TTC549 (cell line): ENCODE measurements around the gene NT5DC2.
"Not testable (repeated sequence)": the region's sequence is repeated elsewhere in the genome, so short reads cannot be mapped to it uniquely, and the experiment has no call there.

ENCODE experiments used
- FAIRE-seq: peaks from 2 replicates; lab custom pipeline; 2012; peaks lifted over from hg19 to GRCh38; lab: Jason Lieb, UNC

NT5DC2 gene

GRCh38 chr3:52537165-52537620 is 3.5 kb upstream of the NT5DC2 start:
- FAIRE-seq, result no peak

DNA sequence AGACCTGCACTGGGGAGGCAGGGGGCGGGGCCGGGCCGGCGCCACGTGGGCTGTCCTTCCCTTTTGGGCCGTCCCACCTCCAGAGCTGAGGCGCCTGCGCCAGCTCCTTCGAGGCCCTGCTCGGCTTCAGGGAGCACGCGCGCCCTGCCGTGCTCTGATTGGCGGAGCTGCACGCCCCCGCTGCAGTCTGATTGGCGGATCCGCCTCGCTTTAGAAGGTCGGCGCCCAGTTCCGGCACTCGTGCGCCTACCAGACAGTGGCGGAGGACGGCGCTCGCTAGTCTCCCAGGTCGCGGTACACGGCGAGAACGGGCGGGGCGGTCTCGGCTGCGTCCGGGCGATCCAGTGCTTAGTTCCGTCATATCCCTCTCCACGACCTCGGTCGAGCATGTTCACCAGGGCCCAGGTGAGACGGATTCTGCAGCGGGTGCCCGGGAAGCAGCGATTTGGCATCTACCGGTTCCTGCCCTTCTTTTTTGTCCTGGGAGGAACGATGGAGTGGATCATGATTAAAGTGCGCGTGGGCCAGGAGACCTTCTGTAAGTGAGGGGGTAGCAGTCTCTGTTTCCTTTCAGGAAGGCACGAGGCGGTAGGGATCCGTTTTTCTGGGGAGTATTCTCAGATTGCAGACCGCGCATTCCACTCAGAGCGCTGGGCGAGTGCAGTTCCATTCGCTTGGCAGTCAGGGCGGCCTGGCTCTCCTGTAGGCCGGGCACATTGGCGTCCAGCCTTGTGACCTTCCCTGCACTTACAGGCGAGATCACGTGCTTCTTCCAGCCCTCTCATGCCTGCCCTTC is 2.9 kb upstream of the NT5DC2 start, which contains the start of gene UQCC5:
Gene UQCC5 (plus strand): TSS at position 237 of the 796 bp plus-strand sequence. CDS start 151 bp downstream, at position 388.
- FAIRE-seq, result peak; percentile 86

GRCh38 chr3:52536112-52536368 is 2.4 kb upstream of the NT5DC2 start:
- FAIRE-seq, result no peak

GRCh38 chr3:52535411-52536111 is 1.9 kb upstream of the NT5DC2 start:
- FAIRE-seq, result no peak

DNA sequence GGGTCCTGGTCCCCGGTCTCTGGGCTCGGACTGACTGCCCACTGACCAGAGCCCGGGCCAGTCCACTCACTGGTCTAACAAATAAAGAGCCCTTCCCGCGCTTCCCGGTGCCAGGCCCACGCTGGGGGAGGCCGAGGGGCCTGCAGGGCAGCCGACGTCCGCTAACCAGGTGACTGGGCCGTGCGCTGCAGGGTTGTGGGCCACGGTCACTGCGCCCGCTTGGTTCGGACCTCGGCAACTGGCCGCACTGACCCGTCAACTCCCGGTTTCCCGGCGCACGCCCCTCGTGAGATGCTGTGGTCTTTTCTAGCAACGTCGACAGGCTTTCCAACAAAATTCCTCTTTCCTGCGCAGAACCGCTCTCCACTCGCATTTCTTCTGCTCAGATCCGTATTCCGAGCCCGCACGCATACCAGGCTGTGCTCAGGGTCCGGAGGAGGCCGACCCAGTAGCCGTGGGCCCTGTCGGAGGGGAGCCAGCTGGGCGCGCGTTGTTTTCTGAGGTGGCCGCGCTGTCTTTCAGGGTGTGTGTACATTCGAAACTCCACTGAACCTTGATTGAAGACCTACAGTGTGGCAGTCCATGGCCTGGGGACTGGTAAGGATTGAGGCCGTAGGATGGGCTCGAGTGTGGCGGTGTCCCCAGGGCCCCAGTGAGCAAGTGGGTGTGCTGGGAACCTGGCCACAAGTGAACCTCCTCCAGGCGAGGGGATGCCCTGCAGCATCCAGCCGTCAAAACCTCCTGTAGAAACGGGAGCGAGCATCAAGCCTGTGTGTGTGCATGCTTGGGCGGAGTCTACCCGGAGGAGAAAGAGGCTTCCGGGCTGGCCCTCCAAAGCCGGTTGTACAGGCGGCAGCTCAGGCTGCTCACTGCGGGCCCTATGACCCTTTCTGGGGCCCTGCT is 875 bp upstream of the NT5DC2 start:
- no peak for FAIRE-seq

DNA sequence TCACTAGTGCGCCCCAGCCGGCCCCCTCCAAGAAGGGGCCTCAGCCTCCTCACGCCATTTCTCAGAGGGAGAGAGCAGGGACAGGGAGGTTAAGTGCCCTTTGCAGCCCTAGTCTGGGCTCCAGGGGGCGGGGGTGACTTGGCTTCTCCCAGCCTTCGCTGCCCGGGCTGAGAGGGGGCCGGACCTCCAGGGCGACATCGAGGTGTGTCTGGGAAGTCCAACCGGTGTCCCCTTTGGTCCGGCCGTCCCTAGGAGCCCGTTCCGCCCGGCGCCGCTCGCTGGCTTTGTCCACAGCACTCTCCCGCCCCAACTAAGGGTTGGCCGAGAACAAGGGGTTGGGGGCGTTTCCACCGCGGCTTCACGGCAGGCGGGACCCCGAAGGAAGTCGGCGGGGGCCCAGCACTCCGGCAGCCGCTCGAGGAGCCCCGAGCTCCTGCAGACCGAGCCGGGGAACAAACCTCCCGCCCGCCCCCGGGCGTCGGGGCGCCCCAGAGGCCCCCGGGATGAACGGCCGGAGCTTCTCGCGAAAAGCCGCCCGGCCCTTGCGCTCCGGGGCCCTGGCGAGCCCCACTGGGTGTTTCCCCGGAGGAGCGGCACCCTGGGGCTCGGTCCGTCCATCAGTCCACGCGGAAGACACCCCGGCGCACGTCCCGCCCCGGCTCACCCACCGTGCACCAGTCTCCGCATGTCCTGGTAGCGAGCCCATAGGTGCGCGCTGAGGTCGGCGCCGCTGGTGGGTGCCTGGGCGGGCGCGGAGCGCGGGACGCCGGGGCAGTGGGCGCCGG is 627 bp downstream of the NT5DC2 start:
- no peak for FAIRE-seq

- FAIRE-seq, result no peak
Observed at GRCh38 chr3:52532517-52532837, 1.2 kb downstream of the NT5DC2 start.

GRCh38 chr3:52531860-52532516 is 1.7 kb downstream of the NT5DC2 start:
- no peak for FAIRE-seq

GRCh38 chr3:52530918-52531826 is 2.5 kb downstream of the NT5DC2 start:
- no peak for FAIRE-seq

DNA sequence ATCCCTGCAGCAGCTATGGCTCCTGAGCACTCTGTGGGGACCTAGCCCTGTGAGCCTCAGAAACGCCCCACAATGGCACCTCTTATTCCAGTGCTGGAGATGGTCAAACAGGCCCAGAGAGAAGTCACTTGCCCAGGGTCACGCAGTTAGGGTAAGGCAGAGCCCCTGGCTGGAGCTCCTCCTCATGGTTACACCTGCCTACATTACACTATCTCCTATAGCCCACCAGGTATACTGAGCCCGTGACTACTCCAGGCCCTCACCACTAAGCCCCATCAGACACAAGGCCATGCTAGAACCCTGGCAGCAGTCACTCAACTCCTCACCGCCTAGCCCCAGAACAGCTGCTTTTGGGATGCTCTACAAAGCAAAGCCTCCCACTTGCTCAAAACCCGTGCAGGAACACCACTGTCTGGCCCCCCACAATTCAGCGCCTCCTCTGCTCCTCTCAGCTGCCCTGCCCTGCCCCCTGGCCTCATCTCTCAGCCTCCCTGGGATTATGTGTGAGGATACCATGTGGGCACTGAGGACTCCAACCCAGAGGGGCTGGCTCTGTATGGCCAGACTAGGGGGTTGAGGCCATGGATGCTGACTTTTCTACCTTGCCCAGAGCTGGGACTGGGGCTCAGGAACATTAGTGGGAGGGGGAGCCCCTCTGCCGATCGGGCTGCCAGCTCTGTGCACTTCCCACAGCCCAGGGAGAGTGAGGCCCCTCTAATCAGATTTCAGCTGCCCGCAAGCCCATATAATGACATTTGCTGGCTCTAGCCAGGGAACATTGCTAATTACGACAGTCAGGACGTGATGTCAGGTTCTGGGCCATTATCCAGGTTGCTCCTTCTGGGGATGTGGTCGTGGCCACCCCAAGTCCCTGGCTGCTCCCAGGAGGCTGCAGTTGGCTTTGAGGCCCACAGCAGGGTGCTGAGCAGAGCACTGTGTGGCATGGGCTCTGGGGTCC is 4.0 kb downstream of the NT5DC2 start:
- no peak for FAIRE-seq

DNA sequence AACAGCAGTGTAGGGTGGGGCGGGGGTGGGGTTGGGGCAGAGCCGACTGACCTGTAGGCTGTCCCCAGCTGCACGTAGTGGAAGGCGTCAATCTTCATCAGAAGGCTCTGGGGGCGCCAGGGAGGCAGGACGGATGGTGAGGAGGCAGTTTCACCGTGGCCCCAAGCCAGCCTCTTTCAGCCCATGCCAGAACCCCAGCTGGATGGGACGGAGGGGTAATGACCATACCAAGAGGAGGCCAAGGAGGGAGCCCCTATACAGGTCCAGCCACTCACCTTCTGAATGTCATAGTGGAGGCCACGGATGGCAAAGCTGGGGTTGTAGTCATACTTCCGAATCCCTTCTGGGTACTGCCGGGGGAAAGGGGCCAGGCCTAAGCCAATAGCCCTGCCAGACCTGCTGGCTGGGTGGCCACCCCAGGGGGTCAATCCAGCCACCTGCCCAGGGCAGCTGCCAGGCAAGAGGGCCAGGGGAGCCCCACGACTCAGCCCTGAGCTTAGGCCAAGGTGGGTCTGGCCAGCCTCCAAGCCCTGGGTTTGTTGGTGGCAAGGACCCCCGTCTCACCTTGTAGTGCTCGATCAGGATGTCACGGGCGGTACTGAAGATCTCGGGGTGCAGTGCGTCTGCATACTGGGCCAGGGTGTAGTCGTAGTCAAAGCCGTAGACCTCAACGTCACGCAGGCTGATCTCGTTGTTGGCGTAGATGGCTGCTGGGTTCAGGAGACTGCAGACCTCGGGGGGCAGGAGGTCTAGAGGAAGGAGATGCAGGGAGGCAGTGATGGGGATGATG is 4.9 kb downstream of the NT5DC2 start:
- no peak for FAIRE-seq

DNA sequence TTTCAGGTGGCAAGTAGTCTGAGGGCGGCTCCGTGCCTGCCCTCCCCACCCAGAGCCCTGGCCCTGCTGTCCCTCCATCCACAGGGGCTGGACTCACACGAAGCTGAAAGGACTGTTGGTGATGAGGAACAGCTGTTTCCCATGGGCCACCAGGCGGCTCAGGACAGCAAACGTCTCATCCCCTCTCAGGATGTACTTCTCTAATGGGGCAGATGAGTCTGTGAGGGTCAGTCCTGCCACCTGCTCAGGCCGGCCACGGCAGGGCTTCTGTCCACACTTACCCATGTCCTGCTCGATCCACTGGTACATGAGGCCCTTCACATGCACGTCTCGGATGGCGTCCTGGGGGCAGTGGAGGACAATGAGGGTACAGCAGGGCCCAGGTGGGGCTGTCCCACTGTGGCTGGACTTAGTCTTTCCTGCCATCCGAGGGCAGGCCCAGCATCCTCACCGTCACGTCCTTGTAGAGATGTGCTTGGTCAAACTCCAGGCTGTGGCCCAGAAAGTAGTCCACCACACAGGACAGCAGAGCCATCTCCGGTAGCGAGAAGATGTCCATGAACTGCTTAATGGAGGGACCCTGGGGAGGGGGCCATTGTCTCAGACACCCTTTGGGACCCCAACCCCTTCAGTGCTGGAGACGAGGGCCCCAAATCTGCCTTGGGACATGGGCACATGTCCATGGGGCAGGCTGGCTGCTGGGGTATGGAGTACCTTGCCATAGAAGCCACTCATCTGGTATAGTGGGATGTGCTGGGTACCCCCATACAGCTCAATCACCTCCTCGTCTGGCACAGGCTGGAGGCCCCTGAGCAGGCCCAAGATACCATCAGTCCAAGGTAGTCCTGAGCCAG is 5.7 kb downstream of the NT5DC2 start:
- FAIRE-seq, result no peak

DNA sequence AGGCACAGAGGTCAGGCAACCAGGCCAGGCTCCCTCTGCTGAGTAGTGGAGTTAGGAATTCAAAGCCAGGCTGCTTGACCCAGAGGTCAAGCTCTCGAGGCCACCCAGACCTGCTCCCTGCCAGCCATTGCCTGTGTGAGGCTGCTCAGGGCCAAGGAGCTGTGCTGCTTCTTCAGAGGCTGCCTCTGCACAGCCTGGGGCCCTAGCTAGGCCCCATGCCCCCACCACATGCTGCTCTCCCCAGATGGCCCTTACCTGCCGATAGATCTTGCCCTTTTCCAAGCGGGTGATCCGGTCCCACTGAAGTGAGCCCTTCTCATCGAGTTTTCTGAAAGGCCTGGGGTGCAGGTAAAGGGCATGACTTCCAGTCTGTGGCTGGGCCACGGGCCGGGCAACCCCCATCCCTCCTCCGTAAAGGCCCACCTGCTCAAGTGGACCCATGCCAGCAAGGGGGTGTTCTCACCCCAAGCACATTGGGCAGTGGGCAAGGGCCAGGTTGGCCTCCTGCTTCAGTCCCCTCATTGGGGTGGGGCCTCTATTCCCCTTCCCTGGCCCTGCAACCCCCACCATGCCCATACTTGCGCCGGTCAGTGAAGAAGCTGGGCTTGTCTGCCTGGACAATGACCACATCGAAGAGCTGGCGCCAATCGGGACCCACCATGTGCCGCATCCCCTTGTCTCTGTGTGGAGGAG is 6.5 kb downstream of the NT5DC2 start:
- FAIRE-seq, result no peak

- not testable (repeated sequence) for FAIRE-seq
Observed at GRCh38 chr3:52526671-52527038, 7.0 kb downstream of the NT5DC2 start.

GRCh38 chr3:52525680-52526561 is 7.7 kb downstream of the NT5DC2 start:
- no peak for FAIRE-seq
